HepG2 (cell line): ENCODE results near the gene INO80E. TPM values are rescaled to one million over a fixed set of nuclear protein-coding genes. Genes with fewer than 3 reads are reported as not detected.

Source experiments
- ARID2 ChIP-seq: sonication (generic); formaldehyde crosslinking; IDR thresholded peaks from 2 replicates; pipeline ENCODE4 v1.8.1; 2022; ENCODE audit warnings: mild to moderate bottlenecking, missing genetic modification reagents, borderline replicate concordance
- CBX2 ChIP-seq, 2 experiments: fragments of 200-600 bp in 1 of 2; sonication (generic); formaldehyde crosslinking in 1 of 2; IDR thresholded peaks; 2 replicates each; pipeline versions ENCODE4 v1.7.0 to v1.8.1; 2018 to 2022; ENCODE audit warnings: low read depth in 2 of 2, low read length in 1 of 2, mild to moderate bottlenecking in 1 of 2, missing genetic modification reagents in 1 of 2
- ETS1 ChIP-seq: sonication (generic); formaldehyde crosslinking; IDR thresholded peaks from 2 replicates; pipeline ENCODE4 v1.4.0; 2020; ENCODE audit warnings: missing genetic modification reagents
- FOXC1 ChIP-seq: sonication (generic); formaldehyde crosslinking; IDR thresholded peaks from 2 replicates; pipeline ENCODE4 v1.8.0; 2022; ENCODE audit warnings: mild to moderate bottlenecking, missing genetic modification reagents, borderline replicate concordance
- HMG20A ChIP-seq: IDR thresholded peaks from 2 replicates; pipeline ENCODE4 v1.6.1; 2016; ENCODE audit warnings: borderline replicate concordance
- HNF4A ChIP-seq: sonication (generic); formaldehyde crosslinking; IDR thresholded peaks from 2 replicates; pipeline ENCODE4 v1.4.0; 2020; ENCODE audit warnings: missing genetic modification reagents
- NKX3-1 ChIP-seq: sonication (generic); formaldehyde crosslinking; IDR thresholded peaks from 2 replicates; pipeline ENCODE4 v1.5.0; 2020; ENCODE audit warnings: missing genetic modification reagents
- POLR2A ChIP-seq, 2 experiments: IDR thresholded peaks; 2 replicates each; pipeline ENCODE4 v1.6.1; 2011; ENCODE audit warnings: low read depth in 2 of 2, low read length in 2 of 2, mild to moderate bottlenecking in 1 of 2, moderate library complexity in 1 of 2; ENCODE audit not compliant: insufficient read depth in 1 of 2
- PPARG ChIP-seq: conservative IDR thresholded peaks from 2 replicates; pipeline ENCODE4 v1.6.1; 2016; ENCODE audit warnings: missing biosample characterization, missing genetic modification reagents
- RARG ChIP-seq: sonication (generic); formaldehyde crosslinking; IDR thresholded peaks from 2 replicates; pipeline ENCODE4 v1.4.0; 2020; ENCODE audit warnings: low read depth, mild to moderate bottlenecking, missing genetic modification reagents
- TBX3 ChIP-seq: fragments of 450-650 bp; IDR thresholded peaks from 2 replicates; pipeline ENCODE4 v1.6.1; 2017; ENCODE audit warnings: antibody characterized with exemption, mild to moderate bottlenecking, inconsistent platforms, borderline replicate concordance
- XRCC5 ChIP-seq: fragments of 200-400 bp; formaldehyde crosslinking; optimal IDR thresholded peaks from 2 replicates; pipeline ENCODE3; 2017; ENCODE audit warnings: mild to moderate bottlenecking, low read length
- ZBTB37 ChIP-seq: sonication (generic); formaldehyde crosslinking; IDR thresholded peaks from 2 replicates; pipeline ENCODE4 v1.4.0; 2020; ENCODE audit warnings: mild to moderate bottlenecking, missing genetic modification reagents
- ZC3H13 ChIP-seq: sonication (generic); formaldehyde crosslinking; IDR thresholded peaks from 2 replicates; pipeline ENCODE4 v1.8.1; 2023; ENCODE audit warnings: mild to moderate bottlenecking, missing genetic modification reagents, moderate library complexity
- ZFY ChIP-seq: sonication (generic); formaldehyde crosslinking; IDR thresholded peaks from 2 replicates; pipeline ENCODE4 v1.4.0; 2020; ENCODE audit warnings: missing genetic modification reagents
- ZMAT3 ChIP-seq: sonication (generic); formaldehyde crosslinking; conservative IDR thresholded peaks from 2 replicates; pipeline ENCODE4 v1.7.0; 2021; ENCODE audit warnings: missing genetic modification reagents
- ZNF143 ChIP-seq: sonication (generic); formaldehyde crosslinking; IDR thresholded peaks from 2 replicates; pipeline ENCODE4 v1.4.0; 2020; ENCODE audit warnings: missing genetic modification reagents
- ZNF501 ChIP-seq: sonication (generic); formaldehyde crosslinking; IDR thresholded peaks from 2 replicates; pipeline ENCODE4 v1.5.1; 2020; ENCODE audit warnings: mild to moderate bottlenecking, moderate library complexity, missing genetic modification reagents
- ZNF589 ChIP-seq: sonication (generic); formaldehyde crosslinking; conservative IDR thresholded peaks from 2 replicates; pipeline ENCODE4 v1.8.0; 2022; ENCODE audit warnings: mild to moderate bottlenecking, moderate library complexity, missing genetic modification reagents
- ZNF646 ChIP-seq: sonication (generic); formaldehyde crosslinking; IDR thresholded peaks from 2 replicates; pipeline ENCODE4 v1.9.0; 2021; ENCODE audit warnings: mild to moderate bottlenecking, missing genetic modification reagents
- ZNF777 ChIP-seq: sonication (generic); formaldehyde crosslinking; IDR thresholded peaks from 2 replicates; pipeline ENCODE4 v1.4.0; 2020; ENCODE audit warnings: missing genetic modification reagents
- polyA plus RNA-seq, 8 experiments: library from polyadenylated mRNA; depleted of rRNA in 3 of 8; stranded (reverse) in 7 of 8; unstranded in 1 of 8; fragments of >200 nt; fragmentation: Illumina TruSeq in 4 of 8; extraction: Trizol in 4 of 8; gene quantifications; 2 replicates each; pipeline versions ENCODE4 v1.2.1 to v1.2.3, GENCODE V29; 2011 to 2016; ENCODE audit warnings: low read depth in 4 of 8, missing spikeins in 1 of 8, mixed read lengths in 1 of 8; ENCODE audit not compliant: insufficient read depth in 1 of 8
- total RNA-seq, 5 experiments: library from RNA; depleted of rRNA; stranded (reverse); fragments of >200 nt; fragmentation: Illumina TruSeq; extraction: Trizol; gene quantifications; 2 replicates each; pipeline ENCODE4 v1.2.3, GENCODE V29; 2016; ENCODE audit warnings: low read depth in 1 of 5

Gene INO80E
- total and polyA plus RNA-seq, 2 of the 13 experiments (the other 11 are each of a cell fraction or from before 2014, with no cell fraction given), result 25.8 to 45.6 TPM

- TF ChIP-seq ZNF646 (CRISPR knock-in tag), result peak; percentile 64; the same call in 1 of the 2 replicates
- peak; percentile 73 for TF ChIP-seq PPARG
- no peak for TF ChIP-seq CBX2 (IDR thresholded peaks at IDR 0.05; ENCODE audit: low read depth, low read length)
- TF ChIP-seq CBX2 (CRISPR knock-in tag; IDR thresholded peaks at IDR 0.05; ENCODE audit: low read depth), result peak; percentile 87; the same call in 1 of the 2 replicates
- peak; percentile 85; the same call in 1 of the 2 replicates for TF ChIP-seq ZNF501 (CRISPR knock-in tag)
- peak; percentile 83; the same call in 1 of the 2 replicates for TF ChIP-seq ARID2 (CRISPR knock-in tag)
- peak; percentile 78 for TF ChIP-seq TBX3
- TF ChIP-seq ZFY (CRISPR knock-in tag), result peak; percentile 88
- no peak for TF ChIP-seq ZBTB37 (CRISPR knock-in tag)
- TF ChIP-seq ETS1 (CRISPR knock-in tag), result 0 out of 2 replicates have a peak, but pooled peaks have one; percentile 71
- TF ChIP-seq ZNF143, result peak; percentile 58; the same call in 1 of the 2 replicates
- TF ChIP-seq HMG20A (CRISPR knock-in tag), result peak; percentile 40; the same call in 1 of the 2 replicates
- no peak for TF ChIP-seq POLR2A (IDR thresholded peaks at IDR 0.05; ENCODE audit: insufficient read depth in 1 of 2, low read depth in 2 of 2, low read length in 2 of 2)
- peak; percentile 98 for TF ChIP-seq ZC3H13 (CRISPR knock-in tag)
- TF ChIP-seq FOXC1, result peak; percentile 94
- TF ChIP-seq RARG, result no peak
- peak; percentile 65 for TF ChIP-seq HNF4A (CRISPR knock-in tag)
- peak; percentile 74; the same call in 1 of the 2 replicates for TF ChIP-seq ZMAT3 (CRISPR knock-in tag)
- TF ChIP-seq NKX3-1 (CRISPR knock-in tag), result peak; percentile 94
- TF ChIP-seq ZNF589, result peak; percentile 97
- no peak for TF ChIP-seq XRCC5
- TF ChIP-seq ZNF777 (CRISPR knock-in tag), result peak; percentile 82
Measured at GRCh38 chr16:30052671-30053372, 56.8 kb downstream of the INO80E start (continued).
